GM12892 (cell line): ENCODE data around the gene CHMP4B.

Source experiments
- POLR2A ChIP-seq: IDR thresholded peaks from 2 replicates; pipeline ENCODE4 v1.6.1; 2011; ENCODE audit warnings: low read depth, low read length, control low read depth
- TAF1 ChIP-seq: IDR thresholded peaks from 2 replicates; pipeline ENCODE4 v1.6.1; 2011; ENCODE audit warnings: low read depth, mild to moderate bottlenecking, control low read depth, low read length, borderline replicate concordance

DNA sequence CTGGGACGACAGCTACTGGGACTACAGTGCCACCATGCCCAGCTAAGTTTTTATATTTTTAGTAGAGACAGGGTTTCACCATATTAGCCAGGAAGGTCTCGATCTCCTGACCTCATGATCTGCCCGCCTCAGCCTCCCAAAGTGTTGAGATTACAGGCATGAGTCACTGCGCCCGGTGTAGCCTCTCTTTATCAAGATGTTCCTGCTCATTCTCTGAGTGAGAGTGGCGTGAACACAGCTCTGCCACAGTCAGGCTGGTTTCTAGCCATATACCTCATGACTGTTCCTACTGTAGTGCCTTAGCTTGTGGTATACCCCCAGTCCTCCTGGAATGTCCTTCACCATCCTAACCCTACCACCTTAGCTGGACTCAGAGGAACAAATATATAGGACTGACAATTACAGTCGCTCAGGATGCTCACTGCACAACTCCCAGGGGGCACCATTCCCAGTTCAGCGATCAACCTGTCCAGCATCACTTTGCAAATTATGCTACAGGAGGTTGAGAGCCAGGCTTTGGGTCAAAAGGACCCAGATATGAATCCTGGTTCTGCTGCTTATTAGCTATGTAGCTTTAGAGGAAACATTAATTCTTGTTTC, 86.3 kb downstream of the CHMP4B start:
- no peak for TF ChIP-seq TAF1
- no peak for TF ChIP-seq POLR2A
